ENCODE data around the gene TF. TPM values are rescaled to one million over a fixed set of nuclear protein-coding genes. Genes with fewer than 3 reads are reported as not detected.

The TF gene
- total RNA-seq = 3.1 TPM

GRCh38 chr3:133745981-133746711 lies at the start of gene TF:
TSS of gene TF (plus strand) at chr3:133746393. CDS start at chr3:133746441, 48 bp downstream.
- Histone ChIP-seq H3K9me3 (ENCODE audit: control insufficient read depth in 3 of 3, low read length in 3 of 3) (no peaks in the 10 kb centered on the region), H3K27me3 (ENCODE audit: control insufficient read depth in 3 of 3, insufficient read depth in 3 of 3, low read length in 3 of 3) (peaks cover 25 to 35% (median 27%) of the 10 kb centered on the region in 3 donors), H3K9ac (ENCODE audit: low read depth in 1 of 3, low read length in 3 of 3) (no peak within 1 kb of the TSS), H3K4me1 (ENCODE audit: control insufficient read depth in 3 of 3, insufficient read depth in 3 of 3, low read length in 3 of 3) (peaks cover 0 to 4% (median 0%) of the 10 kb centered on the region in 3 donors), H3K27ac (ENCODE audit: low read depth, low read length) (no peak within 1 kb of the TSS), H3K4me3 (ENCODE audit: low read length in 3 of 3) (peak within 1 kb of the TSS; percentile 29 to 38 (median 32)), H3K36me3 (ENCODE audit: control insufficient read depth in 3 of 3, insufficient read depth in 3 of 3, low read length in 3 of 3) (no peaks in the 10 kb centered on the region)

- Histone ChIP-seq H3K9me3 (ENCODE audit: control insufficient read depth in 3 of 3, low read length in 3 of 3) (no peaks in the 10 kb centered on the region), H3K27me3 (ENCODE audit: control insufficient read depth in 3 of 3, insufficient read depth in 3 of 3, low read length in 3 of 3) (peaks cover 0 to 2% (median 0%) of the 10 kb centered on the region in 3 donors), H3K36me3 (ENCODE audit: control insufficient read depth in 3 of 3, insufficient read depth in 3 of 3, low read length in 3 of 3) (no peaks in the 10 kb centered on the region), H3K4me1 (ENCODE audit: control insufficient read depth in 3 of 3, insufficient read depth in 3 of 3, low read length in 3 of 3) (no peaks in the 10 kb centered on the region), H3K27ac (ENCODE audit: low read depth, low read length) (no peak overlapping the region), H3K9ac (ENCODE audit: low read depth in 1 of 3, low read length in 3 of 3) (no peak overlapping the region), H3K4me3 (ENCODE audit: low read length in 3 of 3) (no peak overlapping the region)
Measured at GRCh38 chr3:133697960-133698359, 48.2 kb upstream of the TF start.

GRCh38 chr3:133699467-133699866 lies 46.7 kb upstream of the TF start:
- Histone ChIP-seq H3K27ac (ENCODE audit: low read depth, low read length) (no peak overlapping the region), H3K27me3 (ENCODE audit: control insufficient read depth in 3 of 3, insufficient read depth in 3 of 3, low read length in 3 of 3) (peaks cover 0 to 2% (median 0%) of the 10 kb centered on the region in 3 donors), H3K4me3 (ENCODE audit: low read length in 3 of 3) (no peak overlapping the region), H3K9me3 (ENCODE audit: control insufficient read depth in 3 of 3, low read length in 3 of 3) (no peaks in the 10 kb centered on the region), H3K36me3 (ENCODE audit: control insufficient read depth in 3 of 3, insufficient read depth in 3 of 3, low read length in 3 of 3) (no peaks in the 10 kb centered on the region), H3K9ac (ENCODE audit: low read depth in 1 of 3, low read length in 3 of 3) (no peak overlapping the region), H3K4me1 (ENCODE audit: control insufficient read depth in 3 of 3, insufficient read depth in 3 of 3, low read length in 3 of 3) (no peaks in the 10 kb centered on the region)

GRCh38 chr3:133699903-133700302 lies 46.3 kb upstream of the TF start:
- Histone ChIP-seq H3K9me3 (ENCODE audit: control insufficient read depth in 3 of 3, low read length in 3 of 3) (no peaks in the 10 kb centered on the region), H3K36me3 (ENCODE audit: control insufficient read depth in 3 of 3, insufficient read depth in 3 of 3, low read length in 3 of 3) (no peaks in the 10 kb centered on the region), H3K9ac (ENCODE audit: low read depth in 1 of 3, low read length in 3 of 3) (no peak overlapping the region), H3K4me3 (ENCODE audit: low read length in 3 of 3) (no peak overlapping the region), H3K27ac (ENCODE audit: low read depth, low read length) (no peak overlapping the region), H3K4me1 (ENCODE audit: control insufficient read depth in 3 of 3, insufficient read depth in 3 of 3, low read length in 3 of 3) (no peaks in the 10 kb centered on the region), H3K27me3 (ENCODE audit: control insufficient read depth in 3 of 3, insufficient read depth in 3 of 3, low read length in 3 of 3) (peaks cover 0 to 2% (median 0%) of the 10 kb centered on the region in 3 donors)

- Histone ChIP-seq H3K4me3 (ENCODE audit: low read length in 3 of 3) (no peak overlapping the region), H3K9me3 (ENCODE audit: control insufficient read depth in 3 of 3, low read length in 3 of 3) (no peaks in the 10 kb centered on the region), H3K27me3 (ENCODE audit: control insufficient read depth in 3 of 3, insufficient read depth in 3 of 3, low read length in 3 of 3) (peaks cover 0 to 2% (median 0%) of the 10 kb centered on the region in 3 donors), H3K36me3 (ENCODE audit: control insufficient read depth in 3 of 3, insufficient read depth in 3 of 3, low read length in 3 of 3) (no peaks in the 10 kb centered on the region), H3K9ac (ENCODE audit: low read depth in 1 of 3, low read length in 3 of 3) (no peak overlapping the region), H3K27ac (ENCODE audit: low read depth, low read length) (no peak overlapping the region), H3K4me1 (ENCODE audit: control insufficient read depth in 3 of 3, insufficient read depth in 3 of 3, low read length in 3 of 3) (no peaks in the 10 kb centered on the region)
Measured at GRCh38 chr3:133700351-133700750, 45.8 kb upstream of the TF start.

- no peaks in the 10 kb centered on the region for H3K36me3 ChIP-seq (ENCODE audit: control insufficient read depth in 3 of 3, insufficient read depth in 3 of 3, low read length in 3 of 3)
- H3K9me3 ChIP-seq (ENCODE audit: control insufficient read depth in 3 of 3, low read length in 3 of 3) = no peaks in the 10 kb centered on the region
- H3K4me3 ChIP-seq (ENCODE audit: low read length in 3 of 3) = no peak overlapping the region
- no peak overlapping the region for H3K9ac ChIP-seq (ENCODE audit: low read depth in 1 of 3, low read length in 3 of 3)
- no peak overlapping the region for H3K27ac ChIP-seq (ENCODE audit: low read depth, low read length)
- H3K4me1 ChIP-seq (ENCODE audit: control insufficient read depth in 3 of 3, insufficient read depth in 3 of 3, low read length in 3 of 3) = no peaks in the 10 kb centered on the region
- H3K27me3 ChIP-seq (ENCODE audit: control insufficient read depth in 3 of 3, insufficient read depth in 3 of 3, low read length in 3 of 3) = peaks cover 0 to 2% (median 0%) of the 10 kb centered on the region in 3 donors
Measured at GRCh38 chr3:133701435-133702358, 44.5 kb upstream of the TF start.

GRCh38 chr3:133703915-133704314 lies 42.3 kb upstream of the TF start:
- Histone ChIP-seq H3K27ac (ENCODE audit: low read depth, low read length) (no peak overlapping the region), H3K9ac (ENCODE audit: low read depth in 1 of 3, low read length in 3 of 3) (no peak overlapping the region), H3K9me3 (ENCODE audit: control insufficient read depth in 3 of 3, low read length in 3 of 3) (no peaks in the 10 kb centered on the region), H3K27me3 (ENCODE audit: control insufficient read depth in 3 of 3, insufficient read depth in 3 of 3, low read length in 3 of 3) (peaks cover 0 to 2% (median 0%) of the 10 kb centered on the region in 3 donors), H3K4me3 (ENCODE audit: low read length in 3 of 3) (no peak overlapping the region), H3K36me3 (ENCODE audit: control insufficient read depth in 3 of 3, insufficient read depth in 3 of 3, low read length in 3 of 3) (no peaks in the 10 kb centered on the region), H3K4me1 (ENCODE audit: control insufficient read depth in 3 of 3, insufficient read depth in 3 of 3, low read length in 3 of 3) (no peaks in the 10 kb centered on the region)

- no peak overlapping the region for H3K4me3 ChIP-seq (ENCODE audit: low read length in 3 of 3)
- no peak overlapping the region for H3K27ac ChIP-seq (ENCODE audit: low read depth, low read length)
- H3K9me3 ChIP-seq (ENCODE audit: control insufficient read depth in 3 of 3, low read length in 3 of 3) = no peaks in the 10 kb centered on the region
- H3K4me1 ChIP-seq (ENCODE audit: control insufficient read depth in 3 of 3, insufficient read depth in 3 of 3, low read length in 3 of 3) = no peaks in the 10 kb centered on the region
- peaks cover 0 to under 1% (median 0%) of the 10 kb centered on the region in 3 donors for H3K27me3 ChIP-seq (ENCODE audit: control insufficient read depth in 3 of 3, insufficient read depth in 3 of 3, low read length in 3 of 3)
- H3K9ac ChIP-seq (ENCODE audit: low read depth in 1 of 3, low read length in 3 of 3) = no peak overlapping the region
- H3K36me3 ChIP-seq (ENCODE audit: control insufficient read depth in 3 of 3, insufficient read depth in 3 of 3, low read length in 3 of 3) = no peaks in the 10 kb centered on the region
Measured at GRCh38 chr3:133706033-133706432, 40.2 kb upstream of the TF start.

- no peak overlapping the region for H3K4me3 ChIP-seq (ENCODE audit: low read length in 3 of 3)
- no peaks in the 10 kb centered on the region for H3K9me3 ChIP-seq (ENCODE audit: control insufficient read depth in 3 of 3, low read length in 3 of 3)
- H3K36me3 ChIP-seq (ENCODE audit: control insufficient read depth in 3 of 3, insufficient read depth in 3 of 3, low read length in 3 of 3) = no peaks in the 10 kb centered on the region
- peaks cover 0 to 7% (median 0%) of the 10 kb centered on the region in 3 donors for H3K27me3 ChIP-seq (ENCODE audit: control insufficient read depth in 3 of 3, insufficient read depth in 3 of 3, low read length in 3 of 3)
- H3K27ac ChIP-seq (ENCODE audit: low read depth, low read length) = no peak overlapping the region
- no peak overlapping the region for H3K9ac ChIP-seq (ENCODE audit: low read depth in 1 of 3, low read length in 3 of 3)
- H3K4me1 ChIP-seq (ENCODE audit: control insufficient read depth in 3 of 3, insufficient read depth in 3 of 3, low read length in 3 of 3) = no peaks in the 10 kb centered on the region
Measured at GRCh38 chr3:133709139-133709750, 36.9 kb upstream of the TF start.

All from skeletal muscle tissue (tissue), 4 donors.